PFSK-1 (cell line): ENCODE results near the gene SLIT2.

Experiments used
- SIN3A ChIP-seq: IDR thresholded peaks from 2 replicates; pipeline ENCODE4 v1.6.1; 2012; ENCODE audit warnings: mild to moderate bottlenecking, low read length, moderate library complexity, borderline replicate concordance; ENCODE audit not compliant: insufficient read depth
- TAF1 ChIP-seq: IDR thresholded peaks from 2 replicates; pipeline ENCODE4 v1.6.1; 2012; ENCODE audit warnings: low read length, control low read depth, borderline replicate concordance; ENCODE audit not compliant: insufficient read depth
- TF ChIP-seq, protein P1 (sequence below), 2 experiments: IDR thresholded peaks; 2 replicates each; pipeline versions ENCODE4 v1.6.1 to v1.8.0; 2011 to 2012; ENCODE audit warnings: low read depth in 2 of 2, low read length in 2 of 2, control low read depth in 1 of 2, inconsistent platforms in 1 of 2, mild to moderate bottlenecking in 1 of 2, moderate library complexity in 1 of 2; ENCODE audit not compliant: insufficient read depth in 1 of 2

DNA sequence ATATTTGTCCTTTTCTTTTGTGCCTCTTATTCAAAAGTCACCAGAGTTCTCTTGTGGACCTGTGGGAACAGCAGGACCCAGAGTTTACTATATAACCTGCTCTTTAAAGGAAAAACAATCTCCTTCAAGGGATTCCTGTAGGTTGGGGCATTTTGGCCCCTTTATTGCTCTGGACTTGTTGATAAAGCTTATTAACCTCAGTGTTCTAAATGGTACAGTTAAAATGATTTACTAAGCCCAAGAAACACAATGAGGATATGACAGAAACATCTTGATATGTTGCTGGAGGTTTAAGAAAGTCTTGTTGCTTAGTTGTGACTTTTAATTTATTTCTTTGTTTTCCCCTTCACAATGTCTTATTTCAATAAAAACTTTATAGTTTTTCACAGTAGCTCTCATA lies 46.8 kb downstream of the SLIT2 start:
- TF ChIP-seq SIN3A (no peak), TAF1 (no peak)
- TF ChIP-seq, protein P1, sequence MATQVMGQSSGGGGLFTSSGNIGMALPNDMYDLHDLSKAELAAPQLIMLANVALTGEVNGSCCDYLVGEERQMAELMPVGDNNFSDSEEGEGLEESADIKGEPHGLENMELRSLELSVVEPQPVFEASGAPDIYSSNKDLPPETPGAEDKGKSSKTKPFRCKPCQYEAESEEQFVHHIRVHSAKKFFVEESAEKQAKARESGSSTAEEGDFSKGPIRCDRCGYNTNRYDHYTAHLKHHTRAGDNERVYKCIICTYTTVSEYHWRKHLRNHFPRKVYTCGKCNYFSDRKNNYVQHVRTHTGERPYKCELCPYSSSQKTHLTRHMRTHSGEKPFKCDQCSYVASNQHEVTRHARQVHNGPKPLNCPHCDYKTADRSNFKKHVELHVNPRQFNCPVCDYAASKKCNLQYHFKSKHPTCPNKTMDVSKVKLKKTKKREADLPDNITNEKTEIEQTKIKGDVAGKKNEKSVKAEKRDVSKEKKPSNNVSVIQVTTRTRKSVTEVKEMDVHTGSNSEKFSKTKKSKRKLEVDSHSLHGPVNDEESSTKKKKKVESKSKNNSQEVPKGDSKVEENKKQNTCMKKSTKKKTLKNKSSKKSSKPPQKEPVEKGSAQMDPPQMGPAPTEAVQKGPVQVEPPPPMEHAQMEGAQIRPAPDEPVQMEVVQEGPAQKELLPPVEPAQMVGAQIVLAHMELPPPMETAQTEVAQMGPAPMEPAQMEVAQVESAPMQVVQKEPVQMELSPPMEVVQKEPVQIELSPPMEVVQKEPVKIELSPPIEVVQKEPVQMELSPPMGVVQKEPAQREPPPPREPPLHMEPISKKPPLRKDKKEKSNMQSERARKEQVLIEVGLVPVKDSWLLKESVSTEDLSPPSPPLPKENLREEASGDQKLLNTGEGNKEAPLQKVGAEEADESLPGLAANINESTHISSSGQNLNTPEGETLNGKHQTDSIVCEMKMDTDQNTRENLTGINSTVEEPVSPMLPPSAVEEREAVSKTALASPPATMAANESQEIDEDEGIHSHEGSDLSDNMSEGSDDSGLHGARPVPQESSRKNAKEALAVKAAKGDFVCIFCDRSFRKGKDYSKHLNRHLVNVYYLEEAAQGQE (IDR thresholded peaks at IDR 0.05; ENCODE audit: insufficient read depth in 1 of 2, low read depth in 2 of 2, low read length in 2 of 2): no peak
